GM18498 (cell line): ENCODE results near the gene PTCHD4.
A peak's percentile ranks its signal among the peaks of the same experiment; 100 is the strongest.

Experiments
- ATAC-seq: cut with Tn5 transposase; IDR thresholded peaks from one replicate; pipeline ENCODE4 v1.9.1; 2021; ENCODE audit warnings: mild to moderate bottlenecking, moderate library complexity; ENCODE audit not compliant: unreplicated experiment

The PTCHD4 gene

DNA sequence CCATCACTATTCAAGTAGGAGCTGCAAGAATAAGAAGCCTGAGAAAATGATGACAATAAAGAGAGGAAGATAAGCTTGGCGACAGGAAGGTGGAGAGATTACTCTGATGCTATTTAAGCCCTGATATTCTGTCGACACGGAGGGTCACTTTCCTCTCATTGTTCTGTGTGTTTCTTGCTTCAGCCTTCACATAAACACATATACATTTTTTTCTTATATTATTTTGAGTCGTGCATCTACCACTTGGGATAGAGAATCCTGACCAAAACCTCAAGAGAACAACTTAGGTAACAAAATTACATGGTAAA is 10.5 kb downstream of the PTCHD4 start:
- no peak for ATAC-seq

GRCh38 chr6:48099713-48100587 is 11.0 kb downstream of the PTCHD4 start:
- peak; percentile 38 for ATAC-seq

- no peak for ATAC-seq
These were observed 12.1 kb downstream of the PTCHD4 start for GRCh38 chr6:48098923-48099322.

- ATAC-seq, result no peak
These were observed 18.3 kb downstream of the PTCHD4 start for GRCh38 chr6:48092550-48093217.

GRCh38 chr6:48090546-48090945 is 20.5 kb downstream of the PTCHD4 start:
- ATAC-seq, result no peak

GRCh38 chr6:48087448-48087847 is 23.5 kb downstream of the PTCHD4 start:
- ATAC-seq, result no peak

DNA sequence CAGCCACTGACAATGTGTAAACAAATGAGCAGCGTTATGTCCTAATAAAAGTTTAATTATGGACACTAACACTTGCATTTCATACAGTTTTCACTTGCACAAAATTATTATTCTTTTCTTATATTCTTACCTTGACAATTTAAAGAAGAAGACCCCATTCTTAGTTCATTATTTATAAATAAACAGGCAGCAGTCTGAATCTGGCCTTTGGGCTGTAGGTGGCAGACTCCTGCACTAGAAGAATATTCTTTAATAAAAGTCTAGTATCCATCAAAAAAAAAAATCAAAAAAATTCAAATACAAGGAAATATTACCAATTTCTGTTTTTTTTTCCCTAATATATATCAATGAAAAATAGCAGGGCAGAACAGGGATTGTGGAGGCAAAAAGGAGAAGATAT is 24.8 kb downstream of the PTCHD4 start:
- ATAC-seq, result no peak

DNA sequence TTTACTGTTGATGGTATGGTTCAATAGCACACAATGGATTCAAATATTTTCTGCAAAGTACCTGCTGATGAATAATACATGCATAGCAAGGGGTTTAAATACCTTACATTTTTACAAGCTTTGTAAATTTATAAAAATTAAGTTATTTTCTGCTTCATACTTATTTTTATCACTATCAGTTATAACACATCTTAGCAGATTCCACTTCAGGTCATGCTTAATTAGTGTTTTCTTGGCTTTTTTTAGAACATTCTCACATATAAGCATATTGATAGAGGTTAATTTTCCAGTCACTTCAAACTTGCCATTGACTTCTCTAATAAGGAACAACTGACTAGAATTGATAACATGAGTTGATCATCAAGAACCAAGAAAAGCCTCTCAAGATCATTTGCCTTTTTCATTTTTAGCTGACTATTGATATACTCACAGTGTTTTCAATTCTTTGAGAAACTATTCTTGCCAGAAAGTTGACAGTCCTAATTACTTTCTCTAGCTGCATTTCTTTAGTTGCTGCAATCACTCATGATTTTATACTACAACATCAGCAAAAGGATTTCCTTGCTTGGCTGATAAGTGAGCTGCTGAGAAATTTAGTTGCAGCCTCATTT is 25.8 kb downstream of the PTCHD4 start:
- no peak for ATAC-seq

- no peak for ATAC-seq
These were observed 26.8 kb downstream of the PTCHD4 start for GRCh38 chr6:48084201-48084600.

DNA sequence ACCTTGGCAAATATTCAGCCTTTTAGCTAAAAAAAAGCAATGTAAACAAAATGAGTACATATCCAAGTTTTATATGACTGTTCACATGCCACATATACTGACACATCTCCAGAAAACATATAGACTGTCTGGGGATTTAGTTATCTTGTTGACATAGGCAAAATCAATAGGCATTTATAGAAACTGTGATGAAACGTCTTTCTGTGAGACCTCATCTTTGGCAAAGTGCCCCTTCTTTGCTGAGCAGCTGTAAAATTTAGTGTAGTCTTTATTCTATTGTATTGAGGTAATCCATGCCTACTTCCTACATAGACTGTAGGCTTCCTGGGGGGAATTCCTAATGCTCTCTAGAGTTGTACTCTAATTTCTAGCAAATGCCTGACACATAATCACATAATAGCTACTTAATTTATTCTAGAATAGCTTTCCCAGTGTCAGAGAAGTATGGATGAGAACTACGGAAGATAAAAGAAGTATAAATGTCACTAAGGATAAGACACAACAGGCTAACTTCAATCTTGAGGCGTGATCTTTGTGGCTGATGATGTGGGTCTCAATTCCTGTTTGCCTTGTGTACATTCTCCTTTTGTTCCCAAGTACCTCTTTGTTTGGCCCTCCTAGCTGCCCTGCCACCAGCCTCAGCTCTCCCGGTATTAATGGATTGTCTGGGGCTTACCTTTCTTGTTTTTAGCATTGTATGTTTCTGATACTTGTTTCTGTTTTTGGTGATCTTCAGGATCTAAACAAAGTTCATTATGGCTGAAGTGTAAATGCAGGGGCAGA is 30.6 kb downstream of the PTCHD4 start:
- no peak for ATAC-seq

GRCh38 chr6:48078120-48078519 is 32.9 kb downstream of the PTCHD4 start:
- ATAC-seq, result no peak

DNA sequence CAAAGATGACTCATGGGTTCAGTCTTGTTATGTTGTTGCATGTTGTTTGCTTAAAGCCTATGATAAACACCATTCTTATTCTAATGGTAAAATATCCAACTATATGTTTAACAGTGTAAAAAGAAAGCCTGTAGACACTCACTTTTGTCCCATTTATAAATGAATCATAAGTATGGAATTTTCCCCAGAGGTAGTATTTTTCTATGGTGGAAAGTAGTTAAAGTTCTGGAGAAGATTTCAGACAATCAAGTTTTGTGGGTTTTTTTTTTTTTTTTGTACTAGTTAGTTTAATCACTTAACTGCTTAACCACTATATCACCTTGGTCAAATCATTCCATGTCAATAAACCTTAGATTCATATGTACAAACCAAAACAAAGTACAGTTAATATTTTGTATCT is 35.8 kb downstream of the PTCHD4 start:
- no peak for ATAC-seq

GRCh38 chr6:48073976-48074767 is 36.8 kb downstream of the PTCHD4 start:
- no peak for ATAC-seq

GRCh38 chr6:48071833-48072232 is 39.2 kb downstream of the PTCHD4 start:
- no peak for ATAC-seq

DNA sequence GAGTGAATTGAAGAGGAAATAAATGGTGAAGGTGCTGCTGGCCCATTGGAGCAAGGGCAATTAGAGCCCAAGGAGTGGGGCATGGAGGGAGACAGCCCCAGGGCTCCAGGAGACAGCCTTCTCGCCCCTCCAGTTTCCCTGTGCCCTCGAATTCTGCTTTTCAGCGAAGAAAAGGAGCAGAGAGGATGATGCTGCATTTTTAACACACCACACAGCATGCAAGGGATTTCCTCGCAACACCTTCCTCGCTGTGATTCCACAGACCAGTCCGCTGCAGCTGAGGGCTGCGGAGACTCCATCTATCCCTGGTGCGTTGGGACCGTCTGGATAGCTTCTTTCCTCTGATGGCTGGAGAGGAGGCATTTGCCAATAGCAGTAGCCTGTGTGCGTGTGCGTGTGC is 41.7 kb downstream of the PTCHD4 start:
- ATAC-seq, result no peak

DNA sequence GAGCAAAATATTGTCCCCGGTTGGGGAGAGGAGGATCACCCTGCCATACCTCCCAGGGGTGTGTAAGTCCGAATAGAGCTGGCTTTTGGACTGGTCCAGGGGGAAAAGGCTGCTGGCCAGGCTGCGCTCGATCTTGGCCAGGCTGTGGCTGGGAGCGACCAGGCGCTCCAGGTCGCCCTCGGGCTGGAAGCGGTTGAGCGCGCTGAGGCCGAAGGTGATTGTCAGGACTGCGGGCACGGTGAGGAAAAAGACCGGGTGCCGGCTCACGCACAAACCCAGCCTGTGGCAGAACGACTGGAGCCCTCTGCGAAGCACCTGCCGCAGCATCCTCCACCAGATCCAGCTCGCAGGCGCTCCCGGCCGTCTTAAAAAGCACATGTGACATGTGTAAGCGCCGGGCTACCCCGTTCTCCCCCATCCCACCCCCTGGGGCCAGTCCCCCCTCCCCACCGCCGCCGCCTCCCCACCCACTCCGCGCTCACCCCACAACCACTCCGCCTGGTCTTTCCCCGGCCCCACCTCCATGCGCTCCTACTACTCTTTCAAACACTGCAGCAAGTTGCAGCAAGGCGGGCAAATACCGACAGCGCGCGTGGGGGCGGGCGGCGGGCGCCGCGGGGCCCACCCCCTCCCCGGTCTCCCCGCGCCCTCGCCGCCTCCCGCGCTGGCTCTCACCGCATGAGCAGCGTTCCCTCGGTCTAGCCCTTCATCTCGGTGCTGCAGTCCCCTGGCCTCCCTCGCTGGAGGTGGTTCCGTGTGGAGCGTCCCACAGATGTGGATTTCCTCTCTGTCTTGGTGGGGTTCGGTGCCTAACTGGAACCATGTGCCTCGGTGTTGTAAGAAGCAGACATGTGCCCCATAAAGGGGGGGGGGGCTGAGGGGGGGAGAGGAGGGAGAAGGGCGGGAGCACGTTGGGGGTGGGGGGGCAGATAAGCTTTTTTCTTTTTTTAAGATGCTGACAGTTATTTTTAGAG is 42.4 kb downstream of the PTCHD4 start:
- ATAC-seq, result no peak

- no peak for ATAC-seq
These were observed 43.1 kb downstream of the PTCHD4 start for GRCh38 chr6:48067886-48068277.

DNA sequence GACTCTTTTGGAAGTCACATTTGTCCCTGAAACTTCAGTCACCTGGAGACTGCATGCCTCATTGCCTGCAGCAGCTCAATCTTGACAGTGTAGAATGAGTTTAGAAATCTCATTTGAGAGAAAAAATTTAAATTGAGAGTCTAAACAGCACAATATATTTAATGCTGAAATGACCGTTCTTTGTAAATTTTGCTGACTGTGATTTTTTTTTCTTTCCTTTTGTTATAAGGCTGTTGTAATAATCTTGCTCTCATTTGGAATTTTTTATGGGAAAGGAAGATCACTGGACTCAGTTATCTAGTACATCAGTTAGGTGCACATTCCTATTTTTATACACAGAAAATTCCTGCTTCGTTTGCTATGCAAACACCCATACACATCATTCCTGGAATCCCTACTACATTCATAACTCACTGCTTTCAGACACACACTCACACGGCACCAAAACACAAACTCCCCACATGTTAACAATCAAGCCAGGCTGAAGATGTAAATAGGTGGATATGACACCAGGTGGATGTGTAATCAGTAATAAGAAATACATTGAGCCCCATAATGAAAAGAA is 43.8 kb downstream of the PTCHD4 start:
- ATAC-seq, result no peak
